GM19328 (cell line): Measurements from ENCODE around the gene LRCOL1.

Source experiments
- ATAC-seq: cut with Tn5 transposase; IDR thresholded peaks from one replicate; pipeline ENCODE4 v1.9.1; 2021; ENCODE audit warnings: mild to moderate bottlenecking, moderate library complexity; ENCODE audit not compliant: unreplicated experiment

Gene LRCOL1

DNA sequence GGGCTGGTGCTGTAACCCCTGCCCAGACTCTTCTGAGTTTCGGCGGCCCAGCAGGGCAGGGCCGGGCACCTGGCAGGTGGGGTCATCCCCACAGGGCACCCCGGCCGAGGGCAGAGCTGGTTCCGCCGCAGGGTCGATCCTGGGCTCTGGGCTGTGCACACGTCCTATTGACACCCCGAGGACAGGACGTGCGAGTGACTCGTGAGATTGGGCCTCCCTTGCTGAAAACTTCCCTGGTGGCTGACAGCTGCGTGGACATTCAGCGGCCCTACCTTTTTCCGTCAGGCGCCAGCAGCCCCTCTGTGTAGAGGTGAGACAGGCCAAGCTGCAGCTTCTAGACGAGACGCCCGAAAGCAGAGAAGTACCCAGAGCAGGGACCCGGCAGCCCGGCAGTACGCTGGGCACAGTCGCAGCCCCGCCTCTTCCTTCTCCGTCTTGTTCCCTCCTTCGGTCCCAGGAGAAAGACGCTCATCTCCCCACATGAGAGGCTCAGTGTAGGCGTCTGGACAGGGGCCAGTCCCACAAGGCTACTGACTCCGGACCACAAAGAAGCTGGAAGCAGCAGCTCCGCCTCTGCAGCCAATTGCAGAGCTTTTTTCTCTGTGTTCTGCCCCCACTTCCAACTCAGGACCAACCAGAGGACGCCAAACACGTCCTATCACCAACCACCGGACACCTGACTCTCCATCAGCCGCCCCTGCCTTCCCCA lies at the start of gene LRCOL1:
Gene LRCOL1, minus strand, starts transcription at position 532 of the 709 bp plus-strand sequence. CDS start 4,331 bp downstream, outside the sequence.
- no peak for ATAC-seq

DNA sequence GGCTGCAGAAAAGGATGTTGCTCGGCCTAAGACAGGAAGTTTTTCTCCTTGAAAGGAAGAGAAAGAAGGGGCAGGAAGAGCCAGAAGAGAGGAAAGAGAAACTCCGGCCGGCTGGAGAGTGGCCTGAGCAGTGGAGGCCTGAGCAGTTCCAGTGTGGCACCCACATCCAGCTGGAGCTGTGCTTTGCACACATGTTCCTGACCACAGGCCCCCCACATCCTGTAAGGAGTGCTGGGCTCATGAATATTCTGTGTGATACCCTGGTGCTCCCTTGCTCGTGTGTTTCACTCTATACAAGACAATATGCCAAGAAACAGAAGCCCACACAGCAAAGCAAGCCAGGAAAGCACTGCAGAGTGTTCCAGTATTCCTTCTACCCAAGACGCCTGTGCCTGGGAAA lies 49.7 kb upstream of the LRCOL1 start:
- no peak for ATAC-seq

DNA sequence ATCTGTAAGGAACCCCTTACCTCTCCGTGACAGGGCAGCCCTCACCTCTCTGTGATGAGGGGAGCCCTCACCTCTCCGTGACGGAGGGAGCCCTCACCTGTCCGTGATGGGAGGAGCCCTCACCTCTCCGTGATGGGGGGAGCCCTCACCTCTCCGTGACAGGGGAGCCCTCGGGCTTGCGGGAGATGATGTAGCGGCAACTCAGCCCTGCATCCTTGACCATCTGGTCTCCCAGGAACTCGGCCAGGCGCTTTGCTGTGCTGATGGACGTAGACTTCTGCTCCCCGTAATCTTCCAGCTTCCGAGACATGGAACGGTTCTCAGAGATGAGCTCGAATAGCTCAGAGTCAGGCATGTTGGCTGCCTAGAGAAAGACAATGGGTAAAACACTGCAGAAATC lies 48.8 kb upstream of the LRCOL1 start:
- no peak for ATAC-seq

DNA sequence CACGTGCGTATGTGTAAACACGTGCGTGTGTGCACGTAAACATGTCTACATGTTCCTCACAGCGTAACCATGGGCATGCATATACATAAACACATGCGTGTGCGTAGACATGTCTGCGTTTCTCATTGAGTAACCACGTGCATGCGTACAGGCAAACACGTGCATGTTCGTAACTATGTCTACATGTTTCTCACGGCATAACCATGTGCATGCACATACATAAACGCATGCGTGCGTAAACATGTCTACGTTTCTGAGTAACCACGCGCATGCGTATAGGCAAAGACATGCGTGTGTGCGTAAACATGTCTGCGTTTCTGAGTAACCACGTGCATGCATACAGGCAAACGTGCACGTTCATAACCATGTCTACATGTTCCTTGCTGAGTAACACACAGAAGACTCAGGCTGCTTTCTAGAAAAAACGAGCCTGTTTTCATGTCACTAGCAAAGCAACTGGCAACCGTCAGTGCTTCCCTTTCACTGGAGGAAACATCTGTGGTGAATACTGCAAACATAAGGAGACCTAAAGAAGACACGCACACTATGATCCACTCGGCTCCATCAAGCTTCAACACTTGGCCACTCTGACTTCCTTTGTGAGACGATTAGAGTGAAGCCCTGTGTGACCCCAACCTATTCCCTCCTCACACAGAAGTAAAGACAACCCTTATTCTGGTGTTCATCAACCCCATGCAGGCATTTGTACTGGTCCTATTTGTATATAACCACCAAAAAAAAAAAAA lies 47.9 kb upstream of the LRCOL1 start:
- no peak for ATAC-seq

DNA sequence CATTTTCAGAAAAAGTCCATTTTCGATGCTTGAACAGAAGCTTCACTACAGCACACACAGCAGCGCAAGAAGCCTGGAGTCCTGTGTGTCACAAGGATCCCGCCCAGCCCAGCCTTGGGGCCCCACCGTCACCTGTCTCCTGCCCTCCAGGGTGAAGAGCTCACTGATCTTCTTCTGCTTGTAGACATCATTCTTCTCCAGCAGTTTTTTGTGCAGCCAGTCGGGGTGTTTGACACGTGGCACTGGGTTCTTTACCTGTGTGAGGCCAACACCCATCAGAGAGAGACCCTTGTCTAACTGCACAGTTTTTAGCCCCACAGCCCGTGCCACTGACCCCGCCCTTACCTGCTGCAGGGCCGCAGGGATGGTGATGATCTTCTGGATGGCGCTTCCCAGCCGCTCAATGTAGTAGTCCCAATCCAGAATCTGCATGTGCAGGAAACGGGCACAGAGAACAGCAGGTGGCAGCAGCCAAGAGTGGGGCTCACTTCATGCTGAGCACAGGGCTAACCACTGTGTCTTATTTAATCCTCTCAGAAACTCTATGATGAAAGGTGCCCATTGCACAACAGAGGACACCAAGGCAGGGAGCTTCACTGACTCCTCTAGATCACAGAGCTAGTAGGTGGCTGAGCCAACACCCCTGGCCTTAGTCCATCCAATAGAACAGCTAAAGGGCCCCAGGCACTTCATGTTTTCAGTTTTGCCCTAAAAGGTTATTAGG lies 46.8 kb upstream of the LRCOL1 start:
- ATAC-seq: no peak

DNA sequence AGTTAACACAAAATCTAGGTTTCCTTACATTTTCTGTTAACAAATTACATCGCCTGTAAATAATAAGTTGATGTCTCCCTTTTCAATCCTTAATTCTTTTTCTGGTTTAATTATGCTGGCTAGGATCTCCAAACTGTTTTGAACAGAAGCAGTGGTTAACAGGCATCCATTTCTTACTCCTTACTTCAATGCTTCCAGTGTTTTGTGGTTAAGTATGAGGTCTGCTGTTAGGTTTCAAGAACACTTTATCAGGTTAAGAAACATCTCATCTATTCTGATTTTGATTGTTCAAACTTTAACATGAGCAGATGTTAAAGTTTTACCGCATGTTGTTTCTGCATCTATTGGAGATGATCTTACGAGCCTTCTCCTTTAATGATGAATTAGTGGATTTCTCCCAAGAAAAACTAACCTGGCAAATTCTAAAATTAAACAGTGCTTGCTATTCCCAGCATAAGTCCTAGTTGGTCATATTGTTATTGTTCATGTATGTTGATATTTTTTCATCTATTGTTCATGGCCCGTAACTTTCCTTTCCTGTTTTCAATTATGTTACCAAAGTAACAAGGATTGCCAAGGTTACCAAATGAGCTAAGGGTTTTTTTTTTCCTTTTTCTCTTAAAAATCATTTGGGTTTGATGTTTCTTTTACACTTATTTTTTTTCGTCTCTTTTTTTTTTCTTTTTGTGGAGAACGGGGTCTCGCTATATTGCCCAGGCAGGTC lies 43.3 kb upstream of the LRCOL1 start:
- no peak for ATAC-seq

DNA sequence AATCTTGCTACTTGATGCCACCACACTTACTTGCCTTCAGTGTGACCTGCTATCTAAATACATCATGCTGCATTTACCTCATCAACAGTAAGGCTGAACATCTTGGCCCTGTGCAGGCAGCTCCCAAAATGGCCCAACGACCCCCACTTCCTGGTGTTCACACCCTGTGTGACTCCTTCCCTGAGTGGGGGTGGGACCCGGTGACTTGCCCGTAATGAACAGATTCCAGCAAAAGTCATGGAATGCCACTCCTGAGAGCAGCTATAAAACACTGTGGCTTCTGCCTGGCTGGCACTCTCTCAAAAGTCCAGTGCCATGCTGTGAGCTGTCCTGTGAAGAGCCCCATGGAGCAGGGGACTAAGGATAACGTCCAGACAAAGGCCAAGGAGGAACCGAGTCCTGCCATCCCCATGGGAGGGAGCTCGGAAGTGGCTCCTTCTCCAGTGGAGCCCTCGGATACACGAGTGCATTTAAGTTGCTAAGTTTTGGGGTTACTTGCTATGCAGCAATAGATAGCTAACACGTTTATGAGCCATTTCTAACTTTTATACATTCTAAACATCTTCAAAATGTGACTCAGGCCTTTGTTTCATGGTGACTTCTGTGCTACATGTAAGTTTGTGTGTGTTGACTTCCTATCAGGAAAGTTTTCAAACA lies 41.2 kb upstream of the LRCOL1 start:
- no peak for ATAC-seq

DNA sequence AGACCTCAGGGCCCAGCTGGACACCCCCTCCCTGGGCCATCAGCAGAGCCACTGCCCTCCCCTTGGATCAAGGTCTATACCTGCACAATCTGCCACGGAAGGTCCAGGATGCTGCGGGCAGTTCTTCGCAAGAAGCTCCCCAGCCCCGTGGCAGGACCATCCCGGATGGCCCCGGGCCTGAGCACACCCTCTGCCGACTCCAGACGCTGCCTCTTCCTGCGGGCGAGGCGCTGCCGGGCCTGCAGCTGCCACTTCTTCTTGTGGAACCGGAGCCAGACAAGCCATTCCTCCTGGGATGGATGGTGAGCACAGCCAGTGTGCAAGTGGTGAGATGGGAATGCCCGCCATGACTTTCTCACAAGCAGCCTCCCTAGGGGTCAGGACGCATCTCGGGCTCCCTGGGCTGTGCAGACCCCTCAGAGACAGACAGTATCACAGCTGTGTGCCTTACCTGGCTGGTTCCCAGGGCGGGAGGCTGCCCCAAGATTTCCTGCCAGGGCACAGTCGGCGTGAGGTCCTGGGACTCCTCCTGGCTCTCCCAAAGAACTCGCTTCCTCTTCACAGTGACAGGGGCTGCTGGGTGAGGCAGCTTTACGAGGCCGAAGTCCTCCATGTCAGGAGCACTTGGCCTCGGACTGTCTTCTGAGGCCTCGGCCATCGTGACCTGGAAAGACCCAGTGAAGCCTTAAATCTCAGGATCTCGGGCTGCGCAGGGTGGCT lies 39.0 kb upstream of the LRCOL1 start:
- no peak for ATAC-seq

DNA sequence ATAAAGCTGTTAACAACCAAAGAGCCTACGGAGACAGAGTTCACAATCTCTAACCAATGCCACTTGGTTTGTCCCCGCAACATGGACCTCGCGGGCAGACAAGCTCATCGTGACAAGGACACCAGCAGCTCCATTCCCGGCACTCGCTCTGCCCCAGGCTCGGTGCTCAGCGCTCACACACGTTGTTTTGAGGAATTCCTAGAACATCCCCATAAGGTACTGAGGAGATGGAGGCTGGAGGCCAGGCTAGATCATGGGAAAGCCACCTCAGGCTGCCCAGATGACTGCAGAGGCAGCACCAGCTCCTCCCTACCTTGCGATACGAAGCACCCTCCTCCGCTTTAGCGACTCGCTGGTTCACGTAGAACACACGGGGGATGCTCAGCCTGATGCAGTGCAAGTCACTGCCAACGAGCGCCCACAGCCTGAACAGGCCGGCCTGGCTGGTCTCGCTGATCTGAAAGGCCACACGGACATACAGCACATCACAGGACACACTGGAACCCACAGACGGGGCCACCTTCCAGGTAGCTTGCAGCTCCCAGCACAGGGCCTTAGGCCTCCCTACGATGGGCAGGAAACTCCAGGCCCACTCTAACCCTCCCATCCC lies 38.3 kb upstream of the LRCOL1 start:
- no peak for ATAC-seq

DNA sequence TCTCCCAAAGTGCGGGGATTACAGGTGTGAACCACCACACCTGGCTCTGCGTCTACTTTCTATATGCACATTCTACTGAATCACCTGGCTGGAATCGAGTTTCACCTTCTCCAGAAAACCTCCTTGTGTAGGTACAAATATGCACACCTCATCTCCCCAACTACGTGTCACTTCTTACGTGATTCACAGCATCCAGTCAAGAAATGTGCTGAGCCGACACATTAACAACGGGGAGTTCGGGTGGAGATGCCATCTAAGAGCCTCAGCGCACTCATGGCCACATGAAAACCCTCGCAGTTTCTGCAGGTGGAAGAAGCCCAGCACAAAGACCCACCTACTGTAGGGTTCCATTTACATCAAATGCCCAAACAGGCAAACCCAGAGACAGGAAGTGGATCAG lies 37.5 kb upstream of the LRCOL1 start:
- no peak for ATAC-seq

DNA sequence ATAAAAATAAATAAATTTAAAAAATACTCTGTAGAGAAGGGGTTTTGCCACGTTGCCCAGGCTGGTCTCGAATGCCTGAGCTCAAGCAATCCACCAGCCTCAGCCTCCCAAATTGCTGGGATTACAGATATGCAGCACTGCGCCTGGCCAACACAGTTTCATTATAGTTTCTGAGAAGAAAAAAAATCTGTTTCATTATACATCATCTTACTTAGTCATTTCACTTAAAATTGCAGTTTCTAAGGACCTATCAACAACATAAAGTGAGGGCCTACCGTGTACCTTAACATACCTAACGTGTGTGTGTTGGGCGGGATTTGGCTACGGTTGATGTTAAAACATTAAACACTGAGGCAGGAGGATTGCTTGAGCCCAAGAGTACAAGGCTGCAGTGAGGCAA lies 36.5 kb upstream of the LRCOL1 start:
- no peak for ATAC-seq

DNA sequence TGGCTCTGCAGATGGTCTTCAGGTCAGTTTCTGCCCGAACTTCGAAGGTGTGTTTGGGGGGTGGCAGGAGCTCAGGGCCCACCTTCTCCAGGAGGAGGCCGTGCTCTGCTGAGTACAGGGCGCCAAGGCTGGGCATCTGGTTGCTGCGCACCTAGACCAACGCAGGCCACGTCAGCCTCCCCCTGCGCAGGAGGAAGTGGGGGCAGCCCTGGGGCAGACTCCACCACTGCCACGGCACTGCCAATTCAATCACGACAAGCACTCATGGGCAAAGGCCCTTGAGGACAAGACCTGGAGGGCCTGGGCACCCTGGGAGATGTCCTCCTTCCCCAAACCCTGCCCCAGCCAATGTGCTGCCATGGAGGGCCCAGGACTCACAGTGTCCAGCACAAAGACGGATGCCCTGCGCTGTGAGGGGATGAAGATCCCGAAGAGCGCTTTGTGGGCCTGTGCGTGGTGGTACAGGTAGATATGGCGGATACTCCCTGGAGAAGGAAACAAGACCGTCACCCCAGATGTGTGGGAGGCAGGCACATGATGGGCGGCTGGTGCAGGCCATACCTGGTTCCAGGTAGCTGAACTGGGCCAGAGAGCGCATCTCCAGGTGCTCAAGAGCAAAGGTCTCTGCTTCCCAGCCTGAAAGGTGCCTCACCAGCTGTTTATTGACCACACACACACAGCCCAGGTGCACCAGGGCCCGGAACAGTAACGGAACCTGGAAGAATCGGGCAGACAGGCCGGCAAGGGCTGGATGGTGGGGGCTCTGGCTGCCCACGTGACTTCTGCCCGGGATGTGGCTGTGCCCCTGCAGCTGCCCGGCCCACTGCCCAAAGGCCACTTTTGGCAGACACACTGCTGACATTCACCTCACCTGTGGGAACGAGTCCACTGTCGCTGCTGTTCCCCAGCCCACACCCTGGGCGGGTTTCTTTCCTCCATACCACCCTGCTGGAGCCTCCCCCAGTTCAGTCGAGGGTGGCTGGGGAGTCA lies 32.8 kb upstream of the LRCOL1 start:
- no peak for ATAC-seq

DNA sequence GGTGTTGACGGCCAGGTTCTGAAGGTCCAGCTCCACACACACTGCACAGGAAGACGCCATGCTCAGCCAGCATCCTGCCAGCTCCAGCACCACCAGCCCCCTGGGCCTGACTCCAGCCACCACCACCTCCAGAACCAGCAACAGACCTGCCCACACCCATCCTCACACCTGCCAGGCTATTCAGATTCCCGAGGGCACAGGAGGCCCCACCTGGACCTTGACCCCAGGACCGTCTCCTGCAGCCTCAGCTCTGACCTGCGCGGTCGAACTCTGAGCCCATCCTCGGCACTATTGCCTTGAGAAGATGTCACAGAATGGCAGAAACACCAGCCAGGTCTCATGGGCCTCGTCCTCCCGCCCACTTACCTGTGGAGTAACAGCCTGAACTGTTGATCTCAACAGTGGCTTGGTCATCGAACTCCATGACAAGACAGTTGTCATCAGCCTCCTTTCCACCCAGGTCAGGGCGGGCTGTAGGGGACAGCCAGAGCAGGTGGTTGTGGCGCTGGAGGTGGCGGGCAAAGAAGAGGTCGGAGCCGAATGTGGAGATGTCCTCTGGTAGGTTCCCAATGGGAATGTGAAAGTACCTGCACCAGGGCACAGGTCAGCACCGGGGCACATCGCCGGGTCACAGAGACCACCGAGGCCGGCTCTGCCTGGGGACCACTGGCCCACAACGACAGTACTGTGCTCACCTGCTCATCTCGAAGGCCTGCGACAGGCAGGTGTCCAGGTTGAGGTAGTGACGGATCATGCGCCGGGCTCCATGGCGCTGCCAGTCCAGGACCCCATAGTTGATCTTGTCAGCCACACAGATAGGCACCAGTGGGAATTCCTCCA lies 31.6 kb upstream of the LRCOL1 start:
- no peak for ATAC-seq

DNA sequence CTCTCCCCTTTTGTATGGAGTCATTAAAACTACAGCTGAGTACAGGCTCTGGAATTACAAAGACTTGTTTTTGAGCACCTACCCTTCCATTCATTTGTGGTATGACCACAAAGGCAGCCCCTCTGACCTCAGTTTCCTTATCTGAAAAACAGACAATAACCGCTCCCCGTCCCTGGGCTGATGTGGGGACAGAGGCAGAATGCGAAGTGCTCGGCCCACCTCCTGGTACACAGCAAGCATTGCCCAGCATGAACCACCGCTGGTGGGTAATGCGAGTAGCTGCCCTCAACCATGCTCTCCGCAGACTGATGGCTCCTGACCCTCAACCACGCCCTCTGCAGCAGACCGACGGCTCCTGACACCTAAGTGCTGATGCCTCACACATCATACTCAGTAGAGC lies 30.6 kb upstream of the LRCOL1 start:
- ATAC-seq: no peak

DNA sequence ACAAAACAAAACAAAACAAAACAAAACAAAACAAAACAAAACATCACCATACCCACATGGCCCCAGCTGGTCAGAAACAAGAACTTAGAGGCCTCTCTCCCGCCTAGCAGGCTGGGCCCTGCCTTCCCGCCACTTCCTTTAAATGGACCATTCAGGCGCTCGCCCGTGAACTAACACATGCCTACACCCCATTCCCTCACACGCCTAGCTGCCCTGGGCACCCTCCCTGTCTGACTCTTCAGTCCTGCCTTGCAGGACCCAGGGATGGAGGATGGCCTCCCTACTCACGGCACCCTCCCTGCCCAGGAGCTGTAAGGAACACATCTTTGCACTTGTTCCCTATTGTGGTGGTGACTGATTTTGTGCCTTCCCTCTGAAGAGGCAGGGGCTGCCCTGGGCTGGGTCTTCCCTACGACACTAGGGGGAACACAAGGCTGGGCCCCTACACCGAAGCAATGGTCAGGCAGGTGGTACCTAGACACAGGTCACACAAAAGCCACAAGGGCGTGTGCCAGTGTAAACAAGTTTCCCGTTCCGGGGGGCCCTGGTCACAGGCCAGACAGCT lies 29.7 kb upstream of the LRCOL1 start:
- ATAC-seq: no peak

DNA sequence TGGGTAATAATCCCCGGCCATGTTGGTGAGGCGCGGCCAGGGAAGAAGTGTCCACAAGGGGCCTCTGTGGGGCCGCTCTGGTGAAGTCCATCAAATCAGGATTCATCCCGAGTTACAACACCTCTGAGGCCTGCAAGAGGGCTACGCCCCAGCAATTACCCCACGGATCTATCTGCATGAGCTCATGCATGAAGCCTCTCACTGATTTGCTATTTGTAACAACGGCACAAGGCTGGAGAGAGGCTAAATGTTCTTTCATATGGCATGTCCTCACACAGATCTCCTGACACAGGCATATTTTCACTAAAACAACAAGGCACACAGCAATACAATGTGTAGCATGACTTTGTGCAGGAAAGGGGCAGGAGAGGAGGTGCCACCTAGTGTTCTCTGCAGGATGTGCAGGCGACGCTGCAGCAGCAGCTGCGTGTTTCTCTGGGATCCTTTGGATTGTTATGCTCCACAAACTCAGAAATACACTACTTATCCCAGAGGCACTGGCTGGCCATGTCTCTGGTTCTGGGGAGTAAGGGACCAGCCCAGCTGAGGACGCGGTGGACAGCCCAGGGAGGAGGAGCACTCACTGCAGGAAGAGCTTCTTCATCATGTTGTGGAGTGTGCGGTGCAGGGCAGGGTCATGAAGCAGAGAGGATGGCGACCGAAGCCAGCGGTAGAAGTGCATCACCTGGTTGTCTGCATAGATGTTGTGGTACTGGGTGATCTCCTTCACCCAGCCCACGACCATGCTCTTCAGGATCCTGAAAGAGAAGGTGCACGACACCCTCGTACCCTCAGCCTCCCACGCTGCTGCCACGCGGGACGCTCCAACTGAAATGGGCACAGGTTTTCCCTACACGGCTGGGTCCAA lies 28.4 kb upstream of the LRCOL1 start:
- ATAC-seq: no peak
